SK-N-MC (cell line): Measurements from ENCODE around the gene ALAS2.

Experiments
- DNase-seq: peaks from one replicate; pipeline ENCODE4 v3.0.0-alpha.2; 2011; ENCODE audit warnings: low read depth, low spot score
- H3K27ac ChIP-seq: fragments of 200-600 bp; sonication (generic); 2 replicates; pipeline ENCODE4 v1.5.1; 2016; ENCODE audit warnings: mixed run types
- H3K36me3 ChIP-seq: fragments of 200-600 bp; sonication (generic); 2 replicates; pipeline ENCODE4 v1.6.1; 2017; ENCODE audit warnings: antibody characterized with exemption, low read length, mixed read lengths; ENCODE audit not compliant: insufficient read depth
- H3K4me3 ChIP-seq: fragments of 200-600 bp; sonication (generic); 2 replicates; pipeline ENCODE4 v1.5.1; 2016
- H3K9ac ChIP-seq: fragments of 200-600 bp; sonication (generic); 2 replicates; pipeline ENCODE4 v1.8.0; 2017; ENCODE audit warnings: mixed run types, mixed read lengths; ENCODE audit not compliant: insufficient read length
- H3K9me3 ChIP-seq: fragments of 200-600 bp; sonication (generic); 2 replicates; pipeline ENCODE4 v1.6.1; 2017; ENCODE audit warnings: low read depth, mild to moderate bottlenecking, antibody characterized with exemption, low read length, moderate library complexity, mixed read lengths
- EZH2 ChIP-seq: fragments of 200-600 bp; sonication (generic); IDR thresholded peaks from one replicate; pipeline ENCODE4 v1.6.1; 2017; ENCODE audit warnings: antibody characterized with exemption
- FOXP2 ChIP-seq: optimal IDR thresholded peaks from 2 replicates; pipeline ENCODE3; 2011; ENCODE audit warnings: mild to moderate bottlenecking, moderate library complexity; ENCODE audit not compliant: insufficient read depth; ENCODE audit errors: extremely low read length, control extremely low read depth
- POLR2AphosphoS5 ChIP-seq: IDR thresholded peaks from 2 replicates; pipeline ENCODE4 v1.6.1; 2012; ENCODE audit warnings: mild to moderate bottlenecking, low read depth, low read length, borderline replicate concordance

ALAS2 gene

GRCh38 chrX:55041514-55041913, 10.7 kb upstream of the ALAS2 start:
- TF ChIP-seq EZH2 (no peak), POLR2AphosphoS5 (no peak), FOXP2 (no peak)
- Histone ChIP-seq H3K36me3 (no peaks in the 10 kb centered on the region), H3K4me3 (no peak overlapping the region), H3K9me3 (no peaks in the 10 kb centered on the region), H3K9ac (no peak overlapping the region), H3K27ac (no peak overlapping the region)
- DNase-seq, result no peak

GRCh38 chrX:55039471-55039870, 8.7 kb upstream of the ALAS2 start:
- TF ChIP-seq EZH2 (no peak), FOXP2 (no peak), POLR2AphosphoS5 (no peak)
- Histone ChIP-seq H3K27ac (no peak overlapping the region), H3K9ac (no peak overlapping the region), H3K9me3 (no peaks in the 10 kb centered on the region), H3K36me3 (no peaks in the 10 kb centered on the region), H3K4me3 (no peak overlapping the region)
- DNase-seq, result no peak

- no peak for TF ChIP-seq EZH2
- no peak for TF ChIP-seq POLR2AphosphoS5
- TF ChIP-seq FOXP2, result no peak
- no peak overlapping the region for H3K4me3 ChIP-seq
- no peak for DNase-seq
- H3K36me3 ChIP-seq, result no peaks in the 10 kb centered on the region
- no peaks in the 10 kb centered on the region for H3K9me3 ChIP-seq
- no peak overlapping the region for H3K27ac ChIP-seq
- H3K9ac ChIP-seq, result no peak overlapping the region
Observed at GRCh38 chrX:55033429-55033828, 2.7 kb upstream of the ALAS2 start.

GRCh38 chrX:55029291-55029690, 1.5 kb downstream of the ALAS2 start:
- no peaks in the 10 kb centered on the region for H3K9me3 ChIP-seq

GRCh38 chrX:55028611-55029010, 2.2 kb downstream of the ALAS2 start:
- Histone ChIP-seq H3K4me3 (no peak overlapping the region), H3K27ac (no peak overlapping the region), H3K36me3 (no peaks in the 10 kb centered on the region), H3K9ac (no peak overlapping the region), H3K9me3 (no peaks in the 10 kb centered on the region)
- TF ChIP-seq EZH2, result no peak
- no peak for TF ChIP-seq FOXP2
- TF ChIP-seq POLR2AphosphoS5, result no peak
- DNase-seq, result no peak

More at GRCh38 chrX:55029291-55029690, 1.5 kb downstream of the ALAS2 start:
- DNase-seq, result no peak
- no peak for TF ChIP-seq EZH2
- TF ChIP-seq FOXP2, result no peak
- TF ChIP-seq POLR2AphosphoS5, result no peak
- Histone ChIP-seq H3K36me3 (no peaks in the 10 kb centered on the region), H3K4me3 (no peak overlapping the region), H3K27ac (no peak overlapping the region), H3K9ac (no peak overlapping the region)

GRCh38 chrX:55028040-55028439, 2.7 kb downstream of the ALAS2 start:
- Histone ChIP-seq H3K9ac (no peak overlapping the region), H3K27ac (no peak overlapping the region), H3K36me3 (no peaks in the 10 kb centered on the region), H3K9me3 (no peaks in the 10 kb centered on the region), H3K4me3 (no peak overlapping the region)
- no peak for DNase-seq
- TF ChIP-seq POLR2AphosphoS5 (no peak), FOXP2 (no peak), EZH2 (no peak)

- H3K27ac ChIP-seq, result no peak overlapping the region
- DNase-seq, result no peak
Observed at GRCh38 chrX:55026840-55027239, 3.9 kb downstream of the ALAS2 start.

GRCh38 chrX:55026143-55026542, 4.6 kb downstream of the ALAS2 start:
- Histone ChIP-seq H3K36me3 (no peaks in the 10 kb centered on the region), H3K9me3 (no peaks in the 10 kb centered on the region), H3K9ac (no peak overlapping the region), H3K27ac (no peak overlapping the region), H3K4me3 (no peak overlapping the region)
- TF ChIP-seq POLR2AphosphoS5, result no peak
- no peak for TF ChIP-seq FOXP2
- no peak for TF ChIP-seq EZH2
- DNase-seq, result no peak

More at GRCh38 chrX:55026840-55027239, 3.9 kb downstream of the ALAS2 start:
- Histone ChIP-seq H3K9ac (no peak overlapping the region), H3K36me3 (no peaks in the 10 kb centered on the region), H3K9me3 (no peaks in the 10 kb centered on the region), H3K4me3 (no peak overlapping the region)
- TF ChIP-seq POLR2AphosphoS5, result no peak
- no peak for TF ChIP-seq FOXP2
- TF ChIP-seq EZH2, result no peak

GRCh38 chrX:55014897-55015299, 15.9 kb downstream of the ALAS2 start:
- H3K36me3 ChIP-seq, result no peaks in the 10 kb centered on the region

GRCh38 chrX:55011294-55011693, 19.5 kb downstream of the ALAS2 start:
- no peaks in the 10 kb centered on the region; the same call in 1 of the 2 replicates for H3K36me3 ChIP-seq
- no peak for DNase-seq
- H3K4me3 ChIP-seq, result no peak overlapping the region
- H3K9me3 ChIP-seq, result no peaks in the 10 kb centered on the region
- TF ChIP-seq FOXP2 (no peak), EZH2 (no peak), POLR2AphosphoS5 (no peak)
- no peak overlapping the region for H3K27ac ChIP-seq
- no peak overlapping the region for H3K9ac ChIP-seq

More at GRCh38 chrX:55014897-55015299, 15.9 kb downstream of the ALAS2 start:
- no peak for TF ChIP-seq EZH2
- TF ChIP-seq POLR2AphosphoS5, result no peak
- no peak for TF ChIP-seq FOXP2
- no peak overlapping the region for H3K4me3 ChIP-seq
- DNase-seq, result no peak
- no peaks in the 10 kb centered on the region for H3K9me3 ChIP-seq
- H3K27ac ChIP-seq, result no peak overlapping the region
- no peak overlapping the region for H3K9ac ChIP-seq
